NCI-H187 treated with DMSO at 0.1 percent for 48 hours (cell line): Measurements from ENCODE around the gene ENDOU.

Experiments used
- DNase-seq: peaks from one replicate; lab custom pipeline; 2025; lab: John Stamatoyannopoulos, UW

ENDOU gene

DNA sequence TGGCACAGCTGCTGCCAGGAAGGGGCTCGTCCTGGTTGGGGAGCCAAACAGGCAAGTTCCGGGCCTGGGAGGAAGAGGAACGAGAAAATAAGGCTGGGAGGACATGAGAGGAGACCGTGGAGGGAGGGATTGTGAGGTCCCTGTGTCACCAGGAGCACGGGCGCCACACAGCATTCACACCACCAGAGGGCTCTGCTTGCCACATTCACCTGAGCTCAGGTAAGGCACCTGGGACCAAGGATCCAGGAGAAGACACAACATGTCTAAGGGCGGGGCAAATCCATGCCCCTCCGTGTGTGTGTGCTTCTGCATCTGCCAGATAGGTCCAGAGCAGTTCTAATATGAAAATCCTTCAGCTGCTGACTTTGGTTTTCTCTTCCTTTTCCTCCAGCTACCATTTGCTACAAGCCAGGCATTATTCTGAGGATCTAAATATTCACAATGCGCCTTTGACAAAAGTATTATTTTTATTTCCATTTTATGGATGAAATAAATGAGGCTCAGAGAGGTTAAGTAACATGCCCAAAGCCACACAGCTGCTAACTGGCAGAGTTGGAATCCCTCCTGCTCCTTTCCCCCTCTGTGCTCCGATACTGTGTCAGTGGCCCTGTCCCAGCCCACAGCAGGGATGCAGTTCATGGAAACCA, 18.8 kb upstream of the ENDOU start:
- DNase-seq = peak; percentile 34

DNA sequence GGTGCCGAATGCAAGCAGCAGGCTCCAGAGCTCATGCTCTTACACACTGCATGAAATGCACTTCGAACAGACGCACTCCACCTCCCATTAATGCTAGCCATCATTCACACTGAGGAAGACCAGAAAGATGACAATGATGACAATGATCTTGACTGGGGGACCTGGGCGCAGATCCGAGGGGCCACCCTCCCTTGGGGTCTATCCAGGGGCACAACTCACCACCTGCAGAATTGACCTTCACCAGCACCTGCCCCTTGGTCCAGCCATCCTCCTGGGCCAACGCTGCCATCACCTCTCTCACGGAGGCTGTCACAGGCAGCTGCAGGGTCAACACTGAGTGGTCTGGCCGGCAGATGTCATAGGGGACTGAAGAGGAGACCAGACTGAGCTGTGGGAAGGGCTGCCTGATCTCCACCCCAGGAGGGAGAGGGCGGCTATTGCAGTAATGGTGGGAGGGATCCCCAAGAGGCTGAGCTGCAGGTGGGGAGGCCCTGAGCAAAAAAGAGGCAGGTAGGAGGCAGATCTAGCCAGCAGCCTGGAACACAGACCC, 18.1 kb upstream of the ENDOU start:
- DNase-seq = no peak

GRCh38 chr12:47742253-47742825, 17.0 kb upstream of the ENDOU start:
- DNase-seq = no peak

- DNase-seq = no peak
Measured at GRCh38 chr12:47741340-47741703, 16.0 kb upstream of the ENDOU start.

DNA sequence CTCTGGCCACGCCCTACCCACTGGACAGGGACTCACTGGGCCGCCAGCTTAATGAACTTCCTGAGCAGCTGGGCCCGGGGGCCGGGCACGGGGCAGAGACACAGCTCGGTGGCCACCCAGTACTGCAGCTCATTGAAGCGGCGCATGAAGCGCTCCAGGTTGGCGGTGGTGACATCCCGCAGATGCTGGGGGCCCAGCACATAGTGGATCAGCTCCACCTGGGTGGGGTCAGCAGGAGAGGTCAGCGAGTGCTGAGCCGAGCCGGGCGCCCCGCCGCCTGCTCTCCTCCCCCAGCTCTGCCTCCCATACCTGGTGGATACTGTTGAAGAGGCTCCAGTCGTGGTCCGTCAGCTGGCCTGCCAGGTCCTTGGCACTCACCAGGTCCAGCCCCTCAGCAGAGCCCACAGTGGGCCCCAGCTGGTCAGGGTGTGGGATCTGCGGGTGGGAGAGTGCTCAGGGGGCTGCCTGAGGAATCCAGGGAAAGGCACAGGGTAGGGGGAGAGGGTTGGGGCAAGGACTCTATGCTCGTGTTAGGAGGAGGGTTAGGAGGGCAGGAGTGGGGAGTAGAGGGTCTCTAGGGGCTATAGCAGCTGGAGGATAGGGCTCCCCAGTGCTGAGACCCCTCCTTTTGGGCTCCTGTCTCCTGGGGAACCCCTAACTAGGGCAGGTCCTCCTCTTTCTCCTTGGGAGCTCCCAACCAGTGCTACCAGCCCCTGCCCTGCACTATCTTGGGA, 15.5 kb upstream of the ENDOU start:
- DNase-seq = no peak

- no peak for DNase-seq
Measured at GRCh38 chr12:47739979-47740378, 14.7 kb upstream of the ENDOU start.

GRCh38 chr12:47739297-47739696, 14.0 kb upstream of the ENDOU start:
- DNase-seq = no peak

DNA sequence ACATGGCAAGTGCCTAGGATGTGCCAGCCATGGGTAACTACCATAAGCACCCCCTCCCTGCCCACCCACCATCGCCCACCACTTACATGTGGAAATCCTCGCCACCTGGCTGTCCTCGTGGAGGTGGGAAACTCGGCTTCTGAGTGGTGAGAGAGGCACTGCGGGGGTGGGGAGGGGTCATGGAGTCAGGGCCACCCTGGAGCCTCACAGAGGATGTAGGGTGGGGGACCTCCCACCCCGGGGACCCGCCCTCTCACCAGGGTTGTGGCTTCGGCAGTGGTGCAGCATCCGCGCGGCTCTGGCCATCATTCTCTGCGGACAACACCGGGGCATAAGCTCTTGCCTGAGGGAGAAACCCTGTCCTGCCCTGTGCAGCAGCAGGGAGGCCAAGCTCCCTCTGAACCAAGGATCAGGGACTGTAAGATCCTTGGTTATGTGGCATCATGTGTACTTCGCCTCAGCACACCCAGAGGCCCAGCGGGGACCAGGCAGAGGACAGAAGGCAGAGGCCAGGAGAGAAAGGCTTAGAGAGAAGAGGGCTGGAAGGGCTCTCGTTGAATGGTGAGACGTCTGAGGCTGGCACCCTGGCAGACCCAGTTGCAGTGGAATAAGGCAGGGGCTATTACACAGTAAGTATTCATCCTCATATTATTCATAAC, 12.8 kb upstream of the ENDOU start:
- no peak for DNase-seq

GRCh38 chr12:47736877-47737676, 11.8 kb upstream of the ENDOU start:
- DNase-seq = no peak

- DNase-seq = no peak
Measured at GRCh38 chr12:47736216-47736615, 10.9 kb upstream of the ENDOU start.

- no peak for DNase-seq
Measured at GRCh38 chr12:47735649-47736048, 10.4 kb upstream of the ENDOU start.

DNA sequence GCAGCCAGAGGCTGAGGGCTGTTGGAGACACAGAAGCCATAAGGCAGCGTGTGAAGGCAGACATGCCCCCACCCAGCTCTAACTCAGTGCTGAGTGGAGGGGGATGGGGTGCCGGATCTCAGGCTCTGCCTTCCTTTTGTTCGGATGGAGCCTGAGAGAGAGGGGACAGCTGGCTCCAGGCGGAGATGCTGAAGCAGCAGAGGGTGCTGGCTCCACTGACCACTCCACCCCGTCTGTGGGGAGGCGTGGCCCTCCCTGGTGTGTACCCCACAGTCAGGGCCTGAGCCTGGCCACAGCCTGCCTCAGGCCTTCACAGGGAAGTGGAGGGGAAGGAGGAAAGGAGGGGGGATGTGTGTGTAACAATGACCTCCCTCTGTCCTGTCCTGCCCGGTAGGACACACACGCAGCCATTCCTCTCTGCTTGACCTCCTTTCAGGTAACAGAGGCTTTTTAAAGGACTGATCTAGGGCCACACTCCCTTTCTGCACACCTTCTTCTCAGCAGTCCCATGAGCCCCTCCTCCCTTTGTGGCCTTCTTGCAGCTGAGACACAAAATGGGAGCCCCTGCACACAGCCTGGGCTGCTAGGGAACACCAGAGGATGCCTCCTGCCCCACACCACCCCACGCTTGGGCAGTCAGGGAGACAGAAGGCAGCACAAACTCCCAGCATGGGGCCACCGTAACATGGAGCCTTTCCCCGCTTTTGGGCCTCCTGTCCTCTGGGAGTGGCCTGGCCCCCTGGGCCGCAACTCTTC, 9.6 kb upstream of the ENDOU start:
- no peak for DNase-seq

- DNase-seq = no peak
Measured at GRCh38 chr12:47733142-47733541, 7.9 kb upstream of the ENDOU start.

- no peak for DNase-seq
Measured at GRCh38 chr12:47732504-47732903, 7.2 kb upstream of the ENDOU start.

DNA sequence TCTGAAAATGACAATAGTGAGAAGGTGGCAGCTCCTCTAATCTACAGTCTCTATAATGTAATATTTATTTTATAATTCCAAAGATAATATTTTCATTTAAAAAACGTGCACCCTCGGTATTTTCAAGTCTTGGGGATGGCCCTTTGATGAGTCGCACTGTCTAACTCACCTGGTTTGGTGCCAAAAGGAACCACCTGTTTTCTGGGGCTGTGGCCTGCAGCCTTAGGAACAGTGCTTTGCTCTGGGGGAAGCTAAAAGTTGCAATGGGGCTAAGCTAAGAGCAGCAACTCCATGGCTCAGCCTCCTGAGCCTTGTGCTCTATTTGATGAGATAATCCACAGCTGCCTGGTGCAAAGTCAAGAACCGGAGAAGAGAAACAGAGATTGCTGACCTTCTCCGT, 6.4 kb upstream of the ENDOU start:
- DNase-seq = no peak

GRCh38 chr12:47730341-47730744, 5.1 kb upstream of the ENDOU start:
- DNase-seq = no peak

GRCh38 chr12:47729233-47729632, 3.9 kb upstream of the ENDOU start:
- no peak for DNase-seq

DNA sequence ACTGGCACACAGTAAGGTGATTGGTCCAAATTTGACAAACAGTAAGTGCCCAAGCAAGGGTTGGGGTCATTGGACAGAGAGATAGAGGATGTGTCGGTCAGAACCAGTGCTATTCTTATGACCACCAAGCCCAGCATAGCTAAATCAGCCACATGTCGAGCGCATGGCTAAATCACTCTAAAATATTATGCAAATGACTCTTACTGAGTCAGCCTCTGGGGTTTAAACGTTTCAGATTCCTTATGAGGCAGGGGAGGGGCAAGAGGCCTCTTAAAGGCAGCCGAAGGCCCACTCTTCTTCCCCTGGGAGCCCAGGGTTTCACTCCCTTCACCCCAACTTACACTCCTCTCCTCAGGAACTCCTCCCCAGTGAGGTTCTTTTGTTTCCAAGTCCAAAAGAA, 603 bp upstream of the ENDOU start:
- DNase-seq = no peak

- no peak for DNase-seq
Measured at GRCh38 chr12:47722941-47723631, 2.2 kb downstream of the ENDOU start.

GRCh38 chr12:47722136-47722834, 3.0 kb downstream of the ENDOU start:
- DNase-seq = no peak
